Omental fat pad (tissue), 4 donors: ENCODE measurements around the gene ABLIM3. TPM values are rescaled to one million over a fixed set of nuclear protein-coding genes. Genes with fewer than 3 reads are reported as not detected.

ENCODE experiments used
- ATAC-seq: fragments of 150-250 bp; one replicate; pipeline ENCODE4 v1.9.1; 2016; ENCODE audit warnings: mild to moderate bottlenecking, moderate library complexity; ENCODE audit not compliant: low FRiP score
- DNase-seq: peaks from one replicate; pipeline ENCODE4 v3.0.0-alpha.2; 2019; ENCODE audit warnings: low spot score
- total RNA-seq, 4 donors: library from RNA; depleted of rRNA; stranded (reverse); fragments of >200 nt; gene quantifications; one replicate each; pipeline ENCODE4 v1.1.0, GENCODE V29; 2016
- TF ChIP-seq, protein P1 (sequence below), 3 donors: fragments of 450-650 bp; IDR thresholded peaks; one replicate each; pipeline ENCODE4 v1.5.1; 2016 to 2017; ENCODE audit warnings: antibody characterized with exemption in 3 of 3, mild to moderate bottlenecking in 3 of 3, moderate library complexity in 2 of 3

Gene ABLIM3
- total RNA-seq, 4 donors from 2014 or later: 47.8 to 456 (median 104) TPM

DNA sequence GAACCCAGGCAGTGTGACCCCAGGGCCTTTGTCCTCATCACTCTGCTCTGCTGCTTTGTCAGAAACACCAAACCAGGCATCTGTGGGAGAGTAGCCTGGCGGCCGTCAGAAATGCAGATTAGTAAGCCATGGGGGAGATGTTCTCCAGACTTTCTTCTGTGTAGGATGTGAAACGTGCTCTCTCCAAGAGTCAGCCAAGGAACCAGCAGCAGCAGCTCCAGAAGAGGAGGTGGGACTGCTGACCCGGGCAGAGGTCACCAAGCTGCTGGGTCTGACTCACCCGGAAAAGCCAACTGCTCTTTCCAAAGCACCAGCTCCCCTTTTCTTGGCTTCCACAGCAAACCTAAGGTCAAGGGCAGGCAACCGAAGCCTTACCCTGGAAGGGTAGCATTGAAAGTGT is 14.4 kb upstream of the ABLIM3 start:
- DNase-seq (no peak), ATAC-seq (peak; percentile 77)
- TF ChIP-seq, protein P1, sequence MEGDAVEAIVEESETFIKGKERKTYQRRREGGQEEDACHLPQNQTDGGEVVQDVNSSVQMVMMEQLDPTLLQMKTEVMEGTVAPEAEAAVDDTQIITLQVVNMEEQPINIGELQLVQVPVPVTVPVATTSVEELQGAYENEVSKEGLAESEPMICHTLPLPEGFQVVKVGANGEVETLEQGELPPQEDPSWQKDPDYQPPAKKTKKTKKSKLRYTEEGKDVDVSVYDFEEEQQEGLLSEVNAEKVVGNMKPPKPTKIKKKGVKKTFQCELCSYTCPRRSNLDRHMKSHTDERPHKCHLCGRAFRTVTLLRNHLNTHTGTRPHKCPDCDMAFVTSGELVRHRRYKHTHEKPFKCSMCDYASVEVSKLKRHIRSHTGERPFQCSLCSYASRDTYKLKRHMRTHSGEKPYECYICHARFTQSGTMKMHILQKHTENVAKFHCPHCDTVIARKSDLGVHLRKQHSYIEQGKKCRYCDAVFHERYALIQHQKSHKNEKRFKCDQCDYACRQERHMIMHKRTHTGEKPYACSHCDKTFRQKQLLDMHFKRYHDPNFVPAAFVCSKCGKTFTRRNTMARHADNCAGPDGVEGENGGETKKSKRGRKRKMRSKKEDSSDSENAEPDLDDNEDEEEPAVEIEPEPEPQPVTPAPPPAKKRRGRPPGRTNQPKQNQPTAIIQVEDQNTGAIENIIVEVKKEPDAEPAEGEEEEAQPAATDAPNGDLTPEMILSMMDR (IDR thresholded peaks at IDR 0.05): no peak

- peak; percentile 80 for ATAC-seq
These were observed 13.8 kb upstream of the ABLIM3 start for GRCh38 chr5:149127394-149127955.

GRCh38 chr5:149128023-149128875 is 13.0 kb upstream of the ABLIM3 start:
- DNase-seq (no peak), ATAC-seq (no peak)
- TF ChIP-seq, protein P1 (IDR thresholded peaks at IDR 0.05): peak in 1 of 3 donors; percentile 43

More at GRCh38 chr5:149127394-149127955, 13.8 kb upstream of the ABLIM3 start:
- TF ChIP-seq, protein P1 (IDR thresholded peaks at IDR 0.05): no peak
- DNase-seq: no peak

GRCh38 chr5:149129181-149129580 is 12.1 kb upstream of the ABLIM3 start:
- no peak for DNase-seq
- TF ChIP-seq, protein P1 (IDR thresholded peaks at IDR 0.05): no peak
- no peak for ATAC-seq

DNA sequence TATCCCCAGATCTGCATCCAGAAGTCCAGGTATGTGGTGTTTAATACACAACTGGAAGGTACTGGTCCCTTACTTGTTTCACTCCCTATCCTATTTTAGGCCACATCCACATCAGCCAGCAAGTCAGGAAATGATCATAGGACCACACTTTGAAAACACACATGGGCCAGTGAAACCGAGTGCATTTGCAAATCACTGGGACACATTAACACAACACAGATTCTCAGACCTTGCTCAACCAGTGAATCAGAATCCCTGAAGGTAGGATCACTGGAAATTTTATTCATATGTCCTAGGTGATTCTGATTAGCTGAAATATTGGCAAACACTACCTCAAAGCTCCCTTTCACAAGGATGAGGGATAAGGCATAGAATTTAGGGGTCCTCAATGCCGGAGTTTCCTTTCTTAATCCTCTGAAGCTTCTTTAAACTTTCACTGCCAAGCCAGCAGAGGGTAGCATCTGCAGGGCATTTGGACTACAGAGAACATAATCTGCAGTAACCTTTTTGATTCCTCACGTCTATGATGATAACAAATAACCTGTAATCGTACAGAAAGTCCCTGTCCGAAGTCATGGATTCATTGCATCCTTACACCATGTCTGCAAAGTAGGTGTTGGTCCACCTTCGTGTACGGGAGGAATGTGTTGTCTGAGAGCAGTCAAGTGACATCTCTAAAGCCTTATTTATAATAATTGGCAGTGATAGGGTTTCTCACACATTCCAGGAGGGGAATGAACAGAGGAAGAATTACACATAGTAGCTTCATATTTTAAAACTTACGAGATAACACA is 11.0 kb upstream of the ABLIM3 start:
- DNase-seq: no peak
- ATAC-seq: no peak
- TF ChIP-seq, protein P1 (IDR thresholded peaks at IDR 0.05): no peak

DNA sequence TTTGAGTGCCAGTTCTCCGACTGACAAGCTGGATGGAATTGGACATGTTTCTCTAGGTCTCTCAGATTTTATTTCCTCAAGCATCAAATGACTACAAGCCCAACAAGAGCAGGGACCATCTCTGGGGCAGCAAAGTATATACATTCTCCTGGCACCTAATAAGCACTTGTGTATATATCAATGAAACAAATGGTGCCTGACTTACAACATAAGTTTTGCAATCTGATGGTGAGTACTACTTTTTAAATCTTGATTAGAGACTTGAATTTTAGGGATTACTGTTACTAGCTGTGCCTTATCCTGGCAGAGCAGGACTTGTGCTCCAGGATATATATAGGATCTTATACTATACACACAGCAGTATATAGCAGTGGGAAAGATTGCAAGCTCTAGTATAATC is 8.8 kb upstream of the ABLIM3 start:
- TF ChIP-seq, protein P1 (IDR thresholded peaks at IDR 0.05): no peak

More for the DNA sequence above, 8.8 kb upstream of the ABLIM3 start:
- ATAC-seq (no peak), DNase-seq (no peak)
